ENCODE results near the gene NEURL2.

The NEURL2 gene

GRCh38 chr20:45850238-45850637 is 40.8 kb downstream of the NEURL2 start:
- in situ Hi-C loops (cut with HindIII; ENCODE audit: low sequenced_read_pairs), result no loop called here

- in situ Hi-C loops (cut with HindIII; ENCODE audit: low sequenced_read_pairs), result no loop called here
Measured at GRCh38 chr20:45848969-45849582, 41.9 kb downstream of the NEURL2 start.

GRCh38 chr20:45848421-45848820 is 42.6 kb downstream of the NEURL2 start:
- in situ Hi-C loops (cut with HindIII; ENCODE audit: low sequenced_read_pairs), result no loop called here

GRCh38 chr20:45845452-45845851 is 45.6 kb downstream of the NEURL2 start:
- in situ Hi-C loops (cut with HindIII; ENCODE audit: low sequenced_read_pairs), result no loop called here

GRCh38 chr20:45843506-45843905 is 47.5 kb downstream of the NEURL2 start:
- in situ Hi-C loops (cut with HindIII; ENCODE audit: low sequenced_read_pairs), result no loop called here

GRCh38 chr20:45842169-45842812 is 48.7 kb downstream of the NEURL2 start:
- in situ Hi-C loops (cut with HindIII; ENCODE audit: low sequenced_read_pairs), result no loop called here

GRCh38 chr20:45841407-45842129 is 49.4 kb downstream of the NEURL2 start:
- in situ Hi-C loops (cut with HindIII; ENCODE audit: low sequenced_read_pairs), result no loop called here

- in situ Hi-C loops (cut with HindIII; ENCODE audit: low sequenced_read_pairs), result no loop called here
Measured at GRCh38 chr20:45840700-45841198, 50.3 kb downstream of the NEURL2 start.

All from endothelial cell of hepatic sinusoid (primary cell).